ENCODE data around the gene OLFML2A.

The OLFML2A gene

GRCh38 chr9:124840300-124840833 lies 63.4 kb downstream of the OLFML2A start:
- no peak for TF ChIP-seq MYNN (tag by site-specific recombination; IDR thresholded peaks at IDR 0.05; ENCODE audit: borderline replicate concordance)
- no peak for TF ChIP-seq ZNF449 (tag by site-specific recombination; IDR thresholded peaks at IDR 0.05)
- TF ChIP-seq HIC1 (tag by site-specific recombination; IDR thresholded peaks at IDR 0.05) = 0 out of 2 replicates have a peak, but pooled peaks have one; percentile 11
- peak; percentile 48; the same call in 1 of the 2 replicates for TF ChIP-seq KLF1 (tag by site-specific recombination; IDR thresholded peaks at IDR 0.05)
- TF ChIP-seq ZFHX2 (tag by site-specific recombination; conservative IDR thresholded peaks at IDR 0.05) = peak; percentile 84
- TF ChIP-seq CTCF (tag by site-specific recombination; IDR thresholded peaks at IDR 0.05) = peak; percentile 22; the same call in 1 of the 2 replicates
- no peak for TF ChIP-seq KLF7 (tag by site-specific recombination; IDR thresholded peaks at IDR 0.05; ENCODE audit: borderline replicate concordance)
- TF ChIP-seq ZNF292 (tag by site-specific recombination; IDR thresholded peaks at IDR 0.05; ENCODE audit: borderline replicate concordance, low read depth) = no peak
- peak; percentile 84 for TF ChIP-seq EGR2 (tag by site-specific recombination; IDR thresholded peaks at IDR 0.05; ENCODE audit: low read depth)
- TF ChIP-seq ZNF513 (tag by site-specific recombination; IDR thresholded peaks at IDR 0.05) = no peak
- no peaks in the 10 kb centered on the region for H3K36me3 ChIP-seq (ENCODE audit: control insufficient read depth in 2 of 2, insufficient read depth in 1 of 2, low read length in 2 of 2)
- H3K9me3 ChIP-seq (ENCODE audit: control insufficient read depth, insufficient read depth, low read depth, low read length) = no peaks in the 10 kb centered on the region
- H3K4me3 ChIP-seq (ENCODE audit: low read depth, low read length) = no peak overlapping the region
- H3K4me1 ChIP-seq (ENCODE audit: control insufficient read depth, insufficient read depth, low read length) = peaks cover 1% of the 10 kb centered on the region; the same call in 1 of the 2 replicates
- H3K27ac ChIP-seq (ENCODE audit: extremely low read depth, low read depth, low read length) = no peak overlapping the region
- CTCF ChIA-PET = interaction anchor here (0.6 to 31.1 kb wide), 23 partner anchors 8 to 529 kb away, joined by 3 to 1257 read pairs (median 8); partner anchors contain the start of genes NR6A1, OLFML2A and WDR38
- POLR2A ChIA-PET = interaction anchor here (0.8 to 1.7 kb wide), 5 partner anchors 12 to 29 kb away, joined by 3 to 6 read pairs (median 4); partner anchors contain the start of genes ARPC5L and RPL35

GRCh38 chr9:124841075-124841821 lies 64.3 kb downstream of the OLFML2A start:
- H3K4me3 ChIP-seq (ENCODE audit: low read depth, low read length) = no peak overlapping the region
- H3K9me3 ChIP-seq (ENCODE audit: control insufficient read depth, insufficient read depth, low read depth, low read length) = no peaks in the 10 kb centered on the region
- CTCF ChIA-PET = interaction anchor here (0.6 to 31.1 kb wide), 24 partner anchors 7 to 537 kb away, joined by 3 to 1257 read pairs (median 6); partner anchors contain the start of genes ARPC5L, NR6A1, OLFML2A and RPL35
- POLR2A ChIA-PET = interaction anchor here (0.8 to 1.7 kb wide), 5 partner anchors 11 to 21 kb away, joined by 3 to 6 read pairs (median 3); partner anchors contain the start of genes ARPC5L and RPL35
- no peaks in the 10 kb centered on the region for H3K4me1 ChIP-seq (ENCODE audit: control insufficient read depth, insufficient read depth, low read length)
- no peak overlapping the region for H3K27ac ChIP-seq (ENCODE audit: extremely low read depth, low read depth, low read length)
- H3K36me3 ChIP-seq (ENCODE audit: control insufficient read depth in 2 of 2, insufficient read depth in 1 of 2, low read length in 2 of 2) = no peaks in the 10 kb centered on the region
- no peak for TF ChIP-seq ZXDB (tag by site-specific recombination; IDR thresholded peaks at IDR 0.05)
- no peak for TF ChIP-seq ZNF280D (tag by site-specific recombination; IDR thresholded peaks at IDR 0.05)
- peak; percentile 60; the same call in 1 of the 2 replicates for TF ChIP-seq KLF17 (tag by site-specific recombination; IDR thresholded peaks at IDR 0.05)
- no peak for TF ChIP-seq TRIM28 (IDR thresholded peaks at IDR 0.05; ENCODE audit: borderline replicate concordance, low read length)
- no peak for TF ChIP-seq ZNF292 (tag by site-specific recombination; IDR thresholded peaks at IDR 0.05; ENCODE audit: borderline replicate concordance, low read depth)
- 0 out of 2 replicates have a peak, but pooled peaks have one; percentile 17 for TF ChIP-seq ZNF366 (tag by site-specific recombination; conservative IDR thresholded peaks at IDR 0.05)
- no peak for TF ChIP-seq MZF1 (tag by site-specific recombination; IDR thresholded peaks at IDR 0.05; ENCODE audit: borderline replicate concordance)
- no peak for TF ChIP-seq ZNF114 (tag by site-specific recombination; IDR thresholded peaks at IDR 0.05)
- TF ChIP-seq ZNF394 (tag by site-specific recombination; IDR thresholded peaks at IDR 0.05; ENCODE audit: borderline replicate concordance) = no peak

All from HEK293 (cell line).